WERI-Rb-1 (cell line): ENCODE data around the gene SYT7.
A peak's percentile ranks its signal among the peaks of the same experiment; 100 is the strongest.

Source experiments
- DNase-seq: peaks from one replicate; pipeline ENCODE4 v3.0.0-alpha.2; 2020
- H3K27ac ChIP-seq: fragments of 250-450 bp; sonication (Bioruptor Pico); 2 replicates; pipeline ENCODE4 v1.5.1; 2020; ENCODE audit warnings: mild to moderate bottlenecking, moderate library complexity
- H3K27me3 ChIP-seq: fragments of 250-450 bp; sonication (Bioruptor Pico); 2 replicates; pipeline ENCODE4 v1.5.1; 2021; ENCODE audit warnings: mild to moderate bottlenecking, low read depth, moderate library complexity; ENCODE audit not compliant: insufficient read depth, severe bottlenecking
- H3K36me3 ChIP-seq: fragments of 250-450 bp; sonication (Bioruptor Pico); 2 replicates; pipeline ENCODE4 v1.5.1; 2020; ENCODE audit warnings: mild to moderate bottlenecking, moderate library complexity
- H3K4me3 ChIP-seq: 2 replicates; pipeline ENCODE4 v1.5.1; 2011; ENCODE audit warnings: low read depth, mild to moderate bottlenecking, control low read depth, low read length
- H3K9me3 ChIP-seq: fragments of 250-450 bp; sonication (Bioruptor Pico); 2 replicates; pipeline ENCODE4 v1.5.1; 2021; ENCODE audit warnings: mild to moderate bottlenecking, moderate library complexity; ENCODE audit not compliant: severe bottlenecking
- CTCF ChIP-seq: IDR thresholded peaks from 2 replicates; pipeline ENCODE4 v1.5.1; 2011; ENCODE audit warnings: low read depth, mild to moderate bottlenecking, control low read depth, inconsistent platforms, low read length

Gene SYT7

GRCh38 chr11:61589961-61590360 lies 9.1 kb upstream of the SYT7 start:
- DNase-seq, result no peak
- no peak overlapping the region for H3K4me3 ChIP-seq
- no peaks in the 10 kb centered on the region for H3K9me3 ChIP-seq
- H3K27me3 ChIP-seq, result no peaks in the 10 kb centered on the region
- no peak for TF ChIP-seq CTCF
- H3K36me3 ChIP-seq, result no peaks in the 10 kb centered on the region
- no peak overlapping the region for H3K27ac ChIP-seq

- TF ChIP-seq CTCF, result no peak
- peak overlapping the region; percentile 75 for H3K4me3 ChIP-seq
- H3K27ac ChIP-seq, result peak overlapping the region; percentile 99
- H3K27me3 ChIP-seq, result no peaks in the 10 kb centered on the region
- no peaks in the 10 kb centered on the region for H3K9me3 ChIP-seq
- no peaks in the 10 kb centered on the region for H3K36me3 ChIP-seq
- DNase-seq, result peak; percentile 59
These were observed 7.9 kb upstream of the SYT7 start for GRCh38 chr11:61588728-61589191.

- DNase-seq, result peak; percentile 97
- peak; percentile 33 for TF ChIP-seq CTCF
- Histone ChIP-seq H3K27ac (peak overlapping the region; percentile 99), H3K4me3 (peak overlapping the region; percentile 75), H3K9me3 (no peaks in the 10 kb centered on the region), H3K36me3 (no peaks in the 10 kb centered on the region), H3K27me3 (no peaks in the 10 kb centered on the region)
These were observed 7.3 kb upstream of the SYT7 start for GRCh38 chr11:61587951-61588727.

- no peak for DNase-seq
- Histone ChIP-seq H3K4me3 (peak overlapping the region; percentile 75), H3K27me3 (no peaks in the 10 kb centered on the region), H3K9me3 (no peaks in the 10 kb centered on the region), H3K27ac (peak overlapping the region; percentile 99), H3K36me3 (no peaks in the 10 kb centered on the region)
- no peak for TF ChIP-seq CTCF
These were observed 6.7 kb upstream of the SYT7 start for GRCh38 chr11:61587541-61587941.

- H3K27ac ChIP-seq, result peak overlapping the region; percentile 99
- peak; percentile 95 for DNase-seq
- no peaks in the 10 kb centered on the region for H3K36me3 ChIP-seq
- no peaks in the 10 kb centered on the region for H3K27me3 ChIP-seq
- no peaks in the 10 kb centered on the region for H3K9me3 ChIP-seq
- no peak for TF ChIP-seq CTCF
- peak overlapping the region; percentile 75 for H3K4me3 ChIP-seq
These were observed 6.0 kb upstream of the SYT7 start for GRCh38 chr11:61586792-61587430.
